NCI-H82 (cell line): ENCODE measurements around the gene GTF2F2.

Experiments used
- DNase-seq: peaks from one replicate; lab custom pipeline; 2025; lab: John Stamatoyannopoulos, UW

GTF2F2 gene

GRCh38 chr13:45120967-45121831, 889 bp downstream of the GTF2F2 start:
- DNase-seq, result peak; percentile 32

- DNase-seq, result peak; percentile 72
Measured at GRCh38 chr13:45122941-45123340, 2.6 kb downstream of the GTF2F2 start.

GRCh38 chr13:45132369-45133064, 12.2 kb downstream of the GTF2F2 start:
- no peak for DNase-seq

- peak; percentile 13 for DNase-seq
Measured at GRCh38 chr13:45133396-45134118, 13.2 kb downstream of the GTF2F2 start.

- DNase-seq, result no peak
Measured at GRCh38 chr13:45136741-45137504, 16.6 kb downstream of the GTF2F2 start.

GRCh38 chr13:45137526-45137925, 17.2 kb downstream of the GTF2F2 start:
- DNase-seq, result no peak

GRCh38 chr13:45138282-45138681, 18.0 kb downstream of the GTF2F2 start:
- DNase-seq, result no peak

GRCh38 chr13:45141369-45141768, 21.1 kb downstream of the GTF2F2 start:
- no peak for DNase-seq

- DNase-seq, result peak; percentile 55
Measured at GRCh38 chr13:45142440-45143345, 22.4 kb downstream of the GTF2F2 start.

GRCh38 chr13:45143346-45143751, 23.0 kb downstream of the GTF2F2 start:
- no peak for DNase-seq

- no peak for DNase-seq
Measured at GRCh38 chr13:45149964-45150363, 29.7 kb downstream of the GTF2F2 start.

- DNase-seq, result no peak
Measured at GRCh38 chr13:45156565-45157361, 36.5 kb downstream of the GTF2F2 start.

- DNase-seq, result no peak
Measured at GRCh38 chr13:45162194-45162593, 41.9 kb downstream of the GTF2F2 start.

GRCh38 chr13:45162821-45163220, 42.5 kb downstream of the GTF2F2 start:
- no peak for DNase-seq

GRCh38 chr13:45166858-45167257, 46.5 kb downstream of the GTF2F2 start:
- no peak for DNase-seq

- peak; percentile 23 for DNase-seq
Measured at GRCh38 chr13:45167611-45168554, 47.6 kb downstream of the GTF2F2 start.

GRCh38 chr13:45168555-45168930, 48.2 kb downstream of the GTF2F2 start:
- DNase-seq, result no peak

GRCh38 chr13:45174478-45174877, 54.2 kb downstream of the GTF2F2 start:
- no peak for DNase-seq
